GM18499 (cell line): ENCODE data around the gene ENPP5.
"Not testable (repeated sequence)": the region's sequence is repeated elsewhere in the genome, so short reads cannot be mapped to it uniquely, and the experiment has no call there.

Experiments
- ATAC-seq: cut with Tn5 transposase; IDR thresholded peaks from one replicate; pipeline ENCODE4 v1.9.1; 2021; ENCODE audit warnings: moderate number of reproducible peaks; ENCODE audit not compliant: insufficient read depth, unreplicated experiment

Gene ENPP5

GRCh38 chr6:46175976-46176375, 5.2 kb upstream of the ENPP5 start:
- ATAC-seq, result no peak

GRCh38 chr6:46175446-46175845, 4.7 kb upstream of the ENPP5 start:
- ATAC-seq, result peak; percentile 80

GRCh38 chr6:46174904-46175303, 4.1 kb upstream of the ENPP5 start:
- ATAC-seq, result no peak

GRCh38 chr6:46172176-46172575, 1.4 kb upstream of the ENPP5 start:
- ATAC-seq, result no peak

- no peak for ATAC-seq
Measured at GRCh38 chr6:46160102-46160501, 10.7 kb downstream of the ENPP5 start.

- ATAC-seq, result no peak
Measured at GRCh38 chr6:46159229-46159628, 11.6 kb downstream of the ENPP5 start.

- no peak for ATAC-seq
Measured at GRCh38 chr6:46156701-46157100, 14.1 kb downstream of the ENPP5 start.

- not testable (repeated sequence) for ATAC-seq
Measured at GRCh38 chr6:46149066-46149465, 21.7 kb downstream of the ENPP5 start.

- ATAC-seq, result no peak
Measured at GRCh38 chr6:46144270-46144669, 26.5 kb downstream of the ENPP5 start.

GRCh38 chr6:46138281-46138680, 32.5 kb downstream of the ENPP5 start:
- peak; percentile 75 for ATAC-seq

GRCh38 chr6:46137387-46137786, 33.4 kb downstream of the ENPP5 start:
- ATAC-seq, result no peak

- ATAC-seq, result no peak
Measured at GRCh38 chr6:46136831-46137230, 33.9 kb downstream of the ENPP5 start.

- ATAC-seq, result no peak
Measured at GRCh38 chr6:46135176-46135575, 35.6 kb downstream of the ENPP5 start.

GRCh38 chr6:46134216-46134615, 36.6 kb downstream of the ENPP5 start:
- ATAC-seq, result no peak

GRCh38 chr6:46131291-46131690, 39.5 kb downstream of the ENPP5 start:
- not testable (repeated sequence) for ATAC-seq

- ATAC-seq, result no peak
Measured at GRCh38 chr6:46130666-46131065, 40.1 kb downstream of the ENPP5 start.

GRCh38 chr6:46129629-46130511, 40.9 kb downstream of the ENPP5 start, which contains the start of gene ENPP4:
ENPP4 (plus strand) TSS chr6:46129989; CDS start chr6:46139584, 9,595 bp downstream.
- ATAC-seq, result peak; percentile 92

GRCh38 chr6:46129291-46129628, 41.5 kb downstream of the ENPP5 start:
- ATAC-seq, result no peak

- ATAC-seq, result no peak
Measured at GRCh38 chr6:46128476-46128875, 42.3 kb downstream of the ENPP5 start.

- ATAC-seq, result not testable (repeated sequence)
Measured at GRCh38 chr6:46119679-46120078, 51.1 kb downstream of the ENPP5 start.

- ATAC-seq, result no peak
Measured at GRCh38 chr6:46118836-46119235, 51.9 kb downstream of the ENPP5 start.

- no peak for ATAC-seq
Measured at GRCh38 chr6:46118157-46118556, 52.6 kb downstream of the ENPP5 start.
